Measurements from ENCODE around the gene GDA. TPM values are rescaled to one million over a fixed set of nuclear protein-coding genes. Genes with fewer than 3 reads are reported as not detected.

Gene GDA
- total and polyA plus RNA-seq, 4 donors: 0.37 to 24.4 (median 19.5) TPM

GRCh38 chr9:72274441-72274840, 125.2 kb downstream of the GDA start:
- 82% methylated on average over 4 of the region's 4 CpGs for WGBS
- no peak for DNase-seq (ENCODE audit: low spot score)
- Histone ChIP-seq H3K4me3 (ENCODE audit: low read depth in 1 of 3, low read length in 3 of 3) (no peak overlapping the region), H3K9ac (ENCODE audit: low read depth in 1 of 2, low read length in 2 of 2) (no peak overlapping the region), H3K27ac (ENCODE audit: low read depth in 1 of 2, low read length in 2 of 2) (no peak overlapping the region), H3K36me3 (ENCODE audit: control insufficient read depth in 4 of 4, insufficient read depth in 3 of 4, low read depth in 1 of 4, low read length in 3 of 4) (no peaks in the 10 kb centered on the region), H3K9me3 (ENCODE audit: control insufficient read depth in 4 of 4, low read length in 3 of 4) (no peaks in the 10 kb centered on the region), H3K27me3 (ENCODE audit: control insufficient read depth in 4 of 4, insufficient read depth in 4 of 4, low read length in 3 of 4) (no peaks in the 10 kb centered on the region), H3K4me1 (ENCODE audit: control insufficient read depth in 4 of 4, insufficient read depth in 4 of 4, low read length in 3 of 4) (no peaks in the 10 kb centered on the region)
- TF ChIP-seq EGR1 (IDR thresholded peaks at IDR 0.05; ENCODE audit: low read depth in 2 of 2): no peak
- no peak for TF ChIP-seq ZBTB33 (IDR thresholded peaks at IDR 0.05)
- no peak for TF ChIP-seq FOXA2 (IDR thresholded peaks at IDR 0.05)
- TF ChIP-seq FOXA1 (IDR thresholded peaks at IDR 0.05): no peak
- no peak for TF ChIP-seq TAF1 (conservative IDR thresholded peaks at IDR 0.05)

GRCh38 chr9:72274916-72275315, 125.7 kb downstream of the GDA start:
- 88% methylated on average over 3 of the region's 3 CpGs for WGBS
- Histone ChIP-seq H3K36me3 (ENCODE audit: control insufficient read depth in 4 of 4, insufficient read depth in 3 of 4, low read depth in 1 of 4, low read length in 3 of 4) (no peaks in the 10 kb centered on the region), H3K27ac (ENCODE audit: low read depth in 1 of 2, low read length in 2 of 2) (no peak overlapping the region)

GRCh38 chr9:72276429-72276828, 127.2 kb downstream of the GDA start:
- Histone ChIP-seq H3K27me3 (ENCODE audit: control insufficient read depth in 4 of 4, insufficient read depth in 4 of 4, low read length in 3 of 4) (no peaks in the 10 kb centered on the region), H3K9ac (ENCODE audit: low read depth in 1 of 2, low read length in 2 of 2) (no peak overlapping the region), H3K36me3 (ENCODE audit: control insufficient read depth in 4 of 4, insufficient read depth in 3 of 4, low read depth in 1 of 4, low read length in 3 of 4) (no peaks in the 10 kb centered on the region), H3K27ac (ENCODE audit: low read depth in 1 of 2, low read length in 2 of 2) (no peak overlapping the region), H3K9me3 (ENCODE audit: control insufficient read depth in 4 of 4, low read length in 3 of 4) (no peaks in the 10 kb centered on the region), H3K4me3 (ENCODE audit: low read depth in 1 of 3, low read length in 3 of 3) (no peak overlapping the region), H3K4me1 (ENCODE audit: control insufficient read depth in 4 of 4, insufficient read depth in 4 of 4, low read length in 3 of 4) (no peaks in the 10 kb centered on the region)
- 84% methylated on average over 1 of the region's 1 CpG for WGBS
- no peak for DNase-seq (ENCODE audit: low spot score)
- no peak for TF ChIP-seq SP1 (IDR thresholded peaks at IDR 0.05)
- TF ChIP-seq HNF4G (IDR thresholded peaks at IDR 0.05): no peak
- TF ChIP-seq YY1 (IDR thresholded peaks at IDR 0.05): no peak
- no peak for TF ChIP-seq CTCF (IDR thresholded peaks at IDR 0.05; ENCODE audit: low read depth, low read length, missing input control)
- no peak for TF ChIP-seq FOXA1 (IDR thresholded peaks at IDR 0.05)
- no peak for TF ChIP-seq REST (IDR thresholded peaks at IDR 0.05)
- no peak for TF ChIP-seq ATF3 (IDR thresholded peaks at IDR 0.05)
- TF ChIP-seq EGR1 (IDR thresholded peaks at IDR 0.05; ENCODE audit: low read depth in 2 of 2): no peak

More at GRCh38 chr9:72274916-72275315, 125.7 kb downstream of the GDA start:
- H3K4me1 ChIP-seq (ENCODE audit: control insufficient read depth in 4 of 4, insufficient read depth in 4 of 4, low read length in 3 of 4): no peaks in the 10 kb centered on the region
- no peaks in the 10 kb centered on the region for H3K9me3 ChIP-seq (ENCODE audit: control insufficient read depth in 4 of 4, low read length in 3 of 4)
- H3K9ac ChIP-seq (ENCODE audit: low read depth in 1 of 2, low read length in 2 of 2): no peak overlapping the region
- DNase-seq (ENCODE audit: low spot score): no peak
- no peak for TF ChIP-seq ATF3 (IDR thresholded peaks at IDR 0.05)
- no peak for TF ChIP-seq YY1 (IDR thresholded peaks at IDR 0.05)
- TF ChIP-seq RAD21 (IDR thresholded peaks at IDR 0.05): no peak
- TF ChIP-seq TAF1 (conservative IDR thresholded peaks at IDR 0.05): no peak
- no peak for TF ChIP-seq GABPA (IDR thresholded peaks at IDR 0.05 in 1 of 2, conservative IDR thresholded peaks at IDR 0.05 in 1 of 2)
- no peak for TF ChIP-seq ZBTB33 (IDR thresholded peaks at IDR 0.05)
- no peak for TF ChIP-seq JUND (IDR thresholded peaks at IDR 0.05)
- H3K4me3 ChIP-seq (ENCODE audit: low read depth in 1 of 3, low read length in 3 of 3): no peak overlapping the region
- H3K27me3 ChIP-seq (ENCODE audit: control insufficient read depth in 4 of 4, insufficient read depth in 4 of 4, low read length in 3 of 4): no peaks in the 10 kb centered on the region
